Thyroid gland (tissue), 4 donors: Measurements from ENCODE around the gene CD80.

Experiments used
- CTCF ChIP-seq, 6 experiments: fragments of 200-600 bp in 3 of 6; fragments of 450-650 bp in 3 of 6; sonication (generic) in 3 of 6; IDR thresholded peaks; one replicate each; pipeline ENCODE4 v1.5.1; 2016 to 2019; ENCODE audit warnings: antibody characterized with exemption in 6 of 6, mild to moderate bottlenecking in 2 of 6, inconsistent platforms in 1 of 6, moderate library complexity in 1 of 6
- POLR2A ChIP-seq, 2 donors: fragments of 450-650 bp; IDR thresholded peaks; one replicate each; pipeline ENCODE4 v1.6.1; 2017; ENCODE audit warnings: antibody characterized with exemption in 2 of 2, mild to moderate bottlenecking in 2 of 2, moderate library complexity in 1 of 2

GRCh38 chr3:119506631-119507030, 52.8 kb downstream of the CD80 start:
- TF ChIP-seq CTCF (IDR thresholded peaks at IDR 0.05) (no peak), POLR2A (IDR thresholded peaks at IDR 0.05) (no peak)
